ENCODE data around the gene HOXC11. TPM values are rescaled to one million over a fixed set of nuclear protein-coding genes. Genes with fewer than 3 reads are reported as not detected.

Gene HOXC11
- total RNA-seq, 4 donors from 2014 or later, result 0.20 to 0.63 (median 0.60) TPM; not detected in 1

- Histone ChIP-seq H3K4me1 (peaks cover 0 to 32% (median 0%) of the 10 kb centered on the region in 4 donors), H3K9me3 (no peaks in the 10 kb centered on the region), H3K27me3 (peaks cover 11 to 100% of the 10 kb centered on the region in 2 donors), H3K36me3 (no peaks in the 10 kb centered on the region), H3K4me3 (no peak overlapping the region), H3K27ac (no peak overlapping the region)
- TF ChIP-seq POLR2A (IDR thresholded peaks at IDR 0.05), result no peak
- no peak for TF ChIP-seq EP300 (IDR thresholded peaks at IDR 0.05)
- no peak for TF ChIP-seq CTCF (IDR thresholded peaks at IDR 0.05)
- no peak for DNase-seq (ENCODE audit: low spot score in 2 of 2)
- WGBS, 2 donors, result 18 to 29% methylated on average over 2 of the region's 2 CpGs
Observed at GRCh38 chr12:53942467-53942997, 30.4 kb upstream of the HOXC11 start.

- Histone ChIP-seq H3K27ac (no peak overlapping the region), H3K4me3 (no peak overlapping the region), H3K9me3 (no peaks in the 10 kb centered on the region), H3K4me1 (peaks cover 0 to 17% (median 0%) of the 10 kb centered on the region in 4 donors), H3K36me3 (no peaks in the 10 kb centered on the region), H3K27me3 (peaks cover 3 to 100% of the 10 kb centered on the region in 2 donors)
- no peak for DNase-seq (ENCODE audit: low spot score in 2 of 2)
- no peak for TF ChIP-seq CTCF (IDR thresholded peaks at IDR 0.05)
- TF ChIP-seq EP300 (IDR thresholded peaks at IDR 0.05), result no peak
- no peak for TF ChIP-seq POLR2A (IDR thresholded peaks at IDR 0.05)
- WGBS, 2 donors, result 20 to 29% methylated on average over 4 of the region's 4 CpGs
Observed at GRCh38 chr12:53944209-53944608, 28.7 kb upstream of the HOXC11 start.

- DNase-seq (ENCODE audit: low spot score in 2 of 2), result no peak
- H3K36me3 ChIP-seq, result no peaks in the 10 kb centered on the region
- H3K4me3 ChIP-seq, result no peak overlapping the region
- TF ChIP-seq POLR2A (IDR thresholded peaks at IDR 0.05) (no peak), CTCF (IDR thresholded peaks at IDR 0.05) (no peak), EP300 (IDR thresholded peaks at IDR 0.05) (no peak)
- no peak overlapping the region for H3K27ac ChIP-seq
- H3K4me1 ChIP-seq, result peaks cover 0 to 10% (median 0%) of the 10 kb centered on the region in 4 donors
- peaks cover 3 to 100% of the 10 kb centered on the region in 2 donors for H3K27me3 ChIP-seq
- no peaks in the 10 kb centered on the region for H3K9me3 ChIP-seq
- 6 to 7% methylated on average over 51 of the region's 51 CpGs for WGBS, 2 donors
Observed at GRCh38 chr12:53944907-53945847, 27.7 kb upstream of the HOXC11 start.

GRCh38 chr12:53947743-53948142, 25.2 kb upstream of the HOXC11 start:
- no peak for DNase-seq (ENCODE audit: low spot score in 2 of 2)
- Histone ChIP-seq H3K36me3 (no peaks in the 10 kb centered on the region), H3K4me3 (no peak overlapping the region), H3K9me3 (no peaks in the 10 kb centered on the region), H3K27me3 (peaks cover 3 to 100% of the 10 kb centered on the region in 2 donors), H3K4me1 (peaks cover 0 to 30% (median 1%) of the 10 kb centered on the region in 4 donors), H3K27ac (no peak overlapping the region)
- no peak for TF ChIP-seq EP300 (IDR thresholded peaks at IDR 0.05)
- TF ChIP-seq CTCF (IDR thresholded peaks at IDR 0.05), result no peak
- TF ChIP-seq POLR2A (IDR thresholded peaks at IDR 0.05), result no peak

Measured in tibial nerve (tissue), 4 donors.